A673 (cell line): ENCODE measurements around the gene OBSCN. TPM values are rescaled to one million over a fixed set of nuclear protein-coding genes. Genes with fewer than 3 reads are reported as not detected.

Experiments
- BruUV-seq: library from RNA; stranded (reverse); fragments of 400-500 nt; replicated peaks from 2 replicates; lab custom pipeline; 2021; lab: Mats Ljungman, UMichigan
- CTCF ChIA-PET: fragments of 300-600 bp; sonication (Branson Sonifier 250); formaldehyde crosslinking; loops from one replicate; lab custom pipeline; 2022; ENCODE audit warnings: antibody characterized with exemption; lab: Charles Lee
- POLR2A ChIA-PET: fragments of 300-600 bp; sonication (Branson Sonifier 250); formaldehyde crosslinking; loops from one replicate; lab custom pipeline; 2022; ENCODE audit warnings: antibody characterized with exemption; ENCODE audit not compliant: low non-redundant PET; lab: Charles Lee
- DNase-seq: peaks from one replicate; pipeline ENCODE4 v3.0.0-alpha.2; 2015; ENCODE audit warnings: low spot score
- H3K27ac ChIP-seq: fragments of 200-600 bp; sonication (generic); 2 replicates; pipeline ENCODE4 v1.5.1; 2016; ENCODE audit warnings: mixed run types, low read depth, mild to moderate bottlenecking, mixed read lengths, antibody characterized with exemption, low read length; ENCODE audit not compliant: poor library complexity, severe bottlenecking
- H3K27me3 ChIP-seq: fragments of 200-600 bp; sonication (generic); replicated peaks from 2 replicates; pipeline ENCODE4 v1.6.1; 2017; ENCODE audit warnings: mixed run types, low read depth, mild to moderate bottlenecking, mixed read lengths, antibody characterized with exemption, low read length; ENCODE audit not compliant: insufficient read depth, poor library complexity
- H3K36me3 ChIP-seq: fragments of 200-600 bp; sonication (generic); 2 replicates; pipeline ENCODE4 v1.6.1; 2016; ENCODE audit warnings: mixed run types, mild to moderate bottlenecking, mixed read lengths, antibody characterized with exemption, low read length; ENCODE audit not compliant: insufficient read depth, poor library complexity, severe bottlenecking
- H3K4me1 ChIP-seq: fragments of 200-600 bp; sonication (generic); 2 replicates; pipeline ENCODE4 v1.6.1; 2017; ENCODE audit warnings: mixed run types, mild to moderate bottlenecking, mixed read lengths, antibody characterized with exemption, low read length; ENCODE audit not compliant: insufficient read depth, poor library complexity, severe bottlenecking
- H3K4me3 ChIP-seq: fragments of 200-600 bp; sonication (generic); 2 replicates; pipeline ENCODE4 v1.5.1; 2016; ENCODE audit warnings: low read depth, mixed run types, mild to moderate bottlenecking, mixed read lengths, low read length; ENCODE audit not compliant: poor library complexity, severe bottlenecking
- H3K9me3 ChIP-seq: fragments of 200-600 bp; sonication (generic); 2 replicates; pipeline ENCODE4 v1.6.1; 2016; ENCODE audit warnings: mixed run types, low read depth, mild to moderate bottlenecking, mixed read lengths, antibody characterized with exemption, low read length; ENCODE audit not compliant: poor library complexity, severe bottlenecking
- EZH2 ChIP-seq: fragments of 200-600 bp; sonication (generic); IDR thresholded peaks from 2 replicates; pipeline ENCODE4 v1.6.1; 2017; ENCODE audit warnings: borderline replicate concordance, low read depth, mild to moderate bottlenecking, mixed read lengths, antibody characterized with exemption, low read length; ENCODE audit not compliant: poor library complexity, severe bottlenecking
- intact Hi-C: fragments of 100-400 bp; cut with micrococcal nuclease; formaldehyde crosslinking; loops from one replicate; pipeline ENCODE4 v1.10.0; 2022; ENCODE audit not compliant: unreplicated experiment
- total RNA-seq: library from RNA; stranded (reverse); gene quantifications from 2 replicates; pipeline ENCODE4 v1.2.3, GENCODE V29; 2021
- TF ChIP-seq, protein P1 (sequence below): fragments of 300-800, 200-600 bp; sonication (generic); conservative IDR thresholded peaks from 2 replicates; pipeline ENCODE4 v1.5.1; 2017; ENCODE audit warnings: low read depth, mild to moderate bottlenecking, antibody characterized with exemption, low read length, moderate library complexity, mixed read lengths

Gene OBSCN
- total RNA-seq, 1 experiment from 2014 or later: 37.7 TPM

- no TSS peak for BruUV-seq
- no peak for TF ChIP-seq EZH2
- TF ChIP-seq, protein P1, sequence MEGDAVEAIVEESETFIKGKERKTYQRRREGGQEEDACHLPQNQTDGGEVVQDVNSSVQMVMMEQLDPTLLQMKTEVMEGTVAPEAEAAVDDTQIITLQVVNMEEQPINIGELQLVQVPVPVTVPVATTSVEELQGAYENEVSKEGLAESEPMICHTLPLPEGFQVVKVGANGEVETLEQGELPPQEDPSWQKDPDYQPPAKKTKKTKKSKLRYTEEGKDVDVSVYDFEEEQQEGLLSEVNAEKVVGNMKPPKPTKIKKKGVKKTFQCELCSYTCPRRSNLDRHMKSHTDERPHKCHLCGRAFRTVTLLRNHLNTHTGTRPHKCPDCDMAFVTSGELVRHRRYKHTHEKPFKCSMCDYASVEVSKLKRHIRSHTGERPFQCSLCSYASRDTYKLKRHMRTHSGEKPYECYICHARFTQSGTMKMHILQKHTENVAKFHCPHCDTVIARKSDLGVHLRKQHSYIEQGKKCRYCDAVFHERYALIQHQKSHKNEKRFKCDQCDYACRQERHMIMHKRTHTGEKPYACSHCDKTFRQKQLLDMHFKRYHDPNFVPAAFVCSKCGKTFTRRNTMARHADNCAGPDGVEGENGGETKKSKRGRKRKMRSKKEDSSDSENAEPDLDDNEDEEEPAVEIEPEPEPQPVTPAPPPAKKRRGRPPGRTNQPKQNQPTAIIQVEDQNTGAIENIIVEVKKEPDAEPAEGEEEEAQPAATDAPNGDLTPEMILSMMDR: no peak
- ChIA-PET CTCF (no interaction called here), POLR2A (no interaction called here)
- H3K27ac ChIP-seq: no peak overlapping the region
- no peaks in the 10 kb centered on the region for H3K27me3 ChIP-seq
- H3K36me3 ChIP-seq: no peaks in the 10 kb centered on the region
- no peaks in the 10 kb centered on the region for H3K4me1 ChIP-seq
- no peak for DNase-seq
- H3K4me3 ChIP-seq: no peak overlapping the region
- intact Hi-C loops: no loop called here
- no peaks in the 10 kb centered on the region for H3K9me3 ChIP-seq
Observed at GRCh38 chr1:228361314-228362140, 153.7 kb downstream of the OBSCN start.

DNA sequence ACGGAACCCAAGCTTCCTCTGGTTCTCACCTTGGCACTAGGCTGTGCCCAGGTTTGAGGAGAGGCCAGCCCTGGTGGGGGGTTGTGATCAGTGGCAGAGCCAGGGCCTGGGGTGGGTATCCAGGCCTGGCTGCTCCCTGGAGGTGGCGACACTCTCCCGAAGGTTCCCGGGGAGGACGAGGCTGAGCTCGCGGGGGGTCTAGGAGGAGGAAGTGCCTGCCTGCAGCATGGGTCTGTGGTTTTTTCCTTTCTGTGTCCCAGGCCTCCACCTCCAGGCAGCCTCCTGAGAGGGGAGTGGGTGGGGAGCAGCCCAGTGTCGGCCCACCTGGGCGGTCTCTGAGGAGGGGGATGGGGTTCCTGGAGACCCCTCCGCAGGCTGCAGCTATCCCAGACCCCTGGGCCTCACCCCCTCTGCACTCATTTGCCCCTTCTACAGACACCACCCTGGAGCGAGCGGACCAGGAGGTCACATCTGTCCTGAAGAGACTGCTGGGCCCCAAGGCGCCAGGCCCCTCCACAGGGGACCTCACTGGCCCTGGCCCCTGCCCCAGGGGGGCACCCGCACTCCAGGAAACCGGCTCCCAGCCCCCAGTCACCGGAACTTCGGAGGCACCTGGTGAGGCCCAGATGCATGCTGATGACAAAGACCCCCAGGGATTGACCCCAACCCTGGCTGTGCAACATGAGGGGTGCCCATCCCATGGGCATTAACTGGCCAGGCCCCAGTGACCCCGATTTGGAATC, 154.5 kb downstream of the OBSCN start:
- Histone ChIP-seq H3K4me3 (no peak overlapping the region), H3K9me3 (no peaks in the 10 kb centered on the region), H3K27me3 (no peaks in the 10 kb centered on the region), H3K4me1 (no peaks in the 10 kb centered on the region), H3K36me3 (no peaks in the 10 kb centered on the region), H3K27ac (no peak overlapping the region)
- CTCF ChIA-PET: no interaction called here
- POLR2A ChIA-PET: no interaction called here
- DNase-seq: no peak
- intact Hi-C loops: no loop called here
- BruUV-seq: no TSS peak
- TF ChIP-seq, protein P1: no peak
- TF ChIP-seq EZH2: no peak

DNA sequence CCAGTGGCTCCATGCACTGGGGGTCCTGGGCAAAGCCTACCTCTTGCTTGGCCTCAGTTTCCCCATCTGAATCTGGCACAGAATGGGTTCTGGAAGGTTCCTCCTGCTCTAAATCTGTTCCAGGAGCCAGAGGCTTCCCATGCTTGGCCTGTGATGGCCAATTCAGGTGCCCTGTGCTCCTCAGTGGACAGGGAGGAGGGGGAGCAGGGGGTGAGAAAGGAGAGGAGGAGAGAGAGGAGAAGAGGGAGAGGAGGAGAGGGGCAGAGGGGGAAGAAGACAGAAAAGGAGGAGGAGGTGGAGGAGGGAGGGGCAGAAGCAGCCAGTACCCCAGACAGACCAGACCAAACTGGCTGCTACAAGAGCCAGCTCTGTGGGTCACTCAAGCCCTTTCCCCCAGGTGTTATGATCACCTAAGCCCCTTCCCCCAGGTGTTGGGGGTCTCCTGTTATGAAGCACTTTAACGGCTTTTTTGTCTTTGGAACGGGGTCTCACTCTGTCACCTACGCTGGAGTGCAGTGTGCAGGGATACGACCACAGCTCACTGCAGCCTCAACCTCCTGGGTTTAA, 155.1 kb downstream of the OBSCN start:
- intact Hi-C loops: no loop called here
- H3K27me3 ChIP-seq: no peaks in the 10 kb centered on the region
- CTCF ChIA-PET: no interaction called here
- no peaks in the 10 kb centered on the region for H3K36me3 ChIP-seq
- no peak overlapping the region for H3K27ac ChIP-seq
- H3K9me3 ChIP-seq: no peaks in the 10 kb centered on the region
- H3K4me1 ChIP-seq: no peaks in the 10 kb centered on the region
- no peak for TF ChIP-seq EZH2
- TF ChIP-seq, protein P1: no peak
- POLR2A ChIA-PET: no interaction called here
- no peak overlapping the region for H3K4me3 ChIP-seq
- DNase-seq: no peak
- no TSS peak for BruUV-seq
